ENCODE measurements around the gene TRAF6. TPM values are rescaled to one million over a fixed set of nuclear protein-coding genes. Genes with fewer than 3 reads are reported as not detected.

TRAF6 gene
- total RNA-seq, 6 donors from 2014 or later: 7.4 to 17.5 (median 13.7) TPM

DNA sequence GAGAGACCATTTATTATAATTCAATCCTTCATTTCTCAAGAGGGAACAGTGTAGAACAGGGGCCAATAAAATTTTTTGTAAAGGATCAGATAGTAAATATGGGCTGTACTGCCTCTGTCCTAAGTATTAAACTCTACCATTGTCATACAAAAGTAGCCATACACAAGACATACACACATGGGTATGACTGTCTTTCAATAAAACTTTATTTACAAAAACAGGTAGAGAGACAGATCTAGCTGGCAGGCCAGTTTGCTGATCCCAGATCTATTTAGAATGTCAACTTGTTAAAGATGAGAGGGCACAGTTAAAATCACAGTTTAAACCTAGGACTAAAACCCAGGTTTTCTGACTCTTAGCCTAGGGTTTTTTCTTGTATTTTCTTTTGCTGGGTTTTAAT is 16.7 kb downstream of the TRAF6 start:
- TF ChIP-seq, protein P1, sequence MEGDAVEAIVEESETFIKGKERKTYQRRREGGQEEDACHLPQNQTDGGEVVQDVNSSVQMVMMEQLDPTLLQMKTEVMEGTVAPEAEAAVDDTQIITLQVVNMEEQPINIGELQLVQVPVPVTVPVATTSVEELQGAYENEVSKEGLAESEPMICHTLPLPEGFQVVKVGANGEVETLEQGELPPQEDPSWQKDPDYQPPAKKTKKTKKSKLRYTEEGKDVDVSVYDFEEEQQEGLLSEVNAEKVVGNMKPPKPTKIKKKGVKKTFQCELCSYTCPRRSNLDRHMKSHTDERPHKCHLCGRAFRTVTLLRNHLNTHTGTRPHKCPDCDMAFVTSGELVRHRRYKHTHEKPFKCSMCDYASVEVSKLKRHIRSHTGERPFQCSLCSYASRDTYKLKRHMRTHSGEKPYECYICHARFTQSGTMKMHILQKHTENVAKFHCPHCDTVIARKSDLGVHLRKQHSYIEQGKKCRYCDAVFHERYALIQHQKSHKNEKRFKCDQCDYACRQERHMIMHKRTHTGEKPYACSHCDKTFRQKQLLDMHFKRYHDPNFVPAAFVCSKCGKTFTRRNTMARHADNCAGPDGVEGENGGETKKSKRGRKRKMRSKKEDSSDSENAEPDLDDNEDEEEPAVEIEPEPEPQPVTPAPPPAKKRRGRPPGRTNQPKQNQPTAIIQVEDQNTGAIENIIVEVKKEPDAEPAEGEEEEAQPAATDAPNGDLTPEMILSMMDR (IDR thresholded peaks at IDR 0.05): no peak
- TF ChIP-seq POLR2AphosphoS5 (IDR thresholded peaks at IDR 0.05) (no peak), POLR2A (IDR thresholded peaks at IDR 0.05) (no peak), EP300 (IDR thresholded peaks at IDR 0.05) (no peak)
- H3K4me3 ChIP-seq: no peak overlapping the region
- H3K36me3 ChIP-seq: peaks cover 23 to 91% (median 60%) of the 10 kb centered on the region in 4 donors
- no peaks in the 10 kb centered on the region for H3K9me3 ChIP-seq
- no peaks in the 10 kb centered on the region for H3K27me3 ChIP-seq
- no peak for ATAC-seq (ENCODE audit: low FRiP score in 2 of 2)
- peaks cover 0 to 1% (median under 1%) of the 10 kb centered on the region in 4 donors for H3K4me1 ChIP-seq
- no peak for DNase-seq
- no peak overlapping the region for H3K27ac ChIP-seq

- Histone ChIP-seq H3K27ac (no peak overlapping the region), H3K4me3 (no peak overlapping the region), H3K36me3 (peaks cover 23 to 86% (median 57%) of the 10 kb centered on the region in 4 donors), H3K9me3 (no peaks in the 10 kb centered on the region), H3K27me3 (no peaks in the 10 kb centered on the region), H3K4me1 (peaks cover 2 to 6% (median 4%) of the 10 kb centered on the region in 4 donors)
- no peak for DNase-seq
- peak in 1 of 2 donors; percentile 68 for ATAC-seq (ENCODE audit: low FRiP score in 2 of 2)
- no peak for TF ChIP-seq EP300 (IDR thresholded peaks at IDR 0.05)
- TF ChIP-seq, protein P1 (IDR thresholded peaks at IDR 0.05): peak; percentile 51 to 69 (median 67)
These were observed 17.3 kb downstream of the TRAF6 start for GRCh38 chr11:36492724-36493304.

DNA sequence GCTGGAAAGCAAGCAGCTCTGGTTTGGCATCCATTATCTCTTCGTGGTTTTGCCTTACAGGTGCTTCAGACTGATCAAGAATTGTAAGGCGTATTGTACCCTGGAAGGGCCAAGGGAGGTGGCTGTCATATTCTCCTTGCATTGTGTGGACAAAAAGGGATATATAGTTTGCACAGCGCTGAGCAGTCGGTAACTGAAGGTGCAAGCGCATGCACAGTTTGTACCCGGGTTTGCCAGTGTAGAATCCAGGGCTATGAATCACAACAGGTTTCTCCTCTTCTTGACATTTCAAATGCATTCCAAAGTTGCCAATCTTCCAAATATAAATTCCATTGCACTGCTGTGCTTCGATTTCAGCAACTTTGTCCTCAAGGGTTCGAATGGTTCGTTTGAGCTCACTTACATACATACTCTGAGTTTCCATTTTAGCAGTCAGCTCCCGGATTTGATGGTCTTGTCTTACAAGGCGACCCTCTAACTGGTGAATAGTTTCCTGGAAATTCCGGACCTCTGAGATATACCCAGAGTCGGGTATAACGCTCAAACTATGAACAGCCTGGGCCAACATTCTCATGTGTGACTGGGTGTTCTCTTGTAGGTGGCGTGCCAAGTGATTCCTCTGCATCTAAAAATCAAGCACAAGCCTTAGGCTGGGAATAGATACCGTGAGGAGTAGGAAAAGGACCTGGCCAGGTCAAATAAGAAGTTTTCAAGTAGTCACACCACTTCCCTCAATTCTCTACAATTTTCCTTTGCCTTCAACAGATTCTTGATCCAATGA is 19.9 kb downstream of the TRAF6 start:
- Histone ChIP-seq H3K27ac (no peak overlapping the region), H3K4me3 (no peak overlapping the region), H3K27me3 (no peaks in the 10 kb centered on the region), H3K9me3 (no peaks in the 10 kb centered on the region), H3K36me3 (peaks cover 12 to 81% (median 48%) of the 10 kb centered on the region in 4 donors), H3K4me1 (peaks cover 6 to 14% (median 13%) of the 10 kb centered on the region in 4 donors)
- no peak for ATAC-seq (ENCODE audit: low FRiP score in 2 of 2)
- TF ChIP-seq POLR2AphosphoS5 (IDR thresholded peaks at IDR 0.05) (no peak), EP300 (IDR thresholded peaks at IDR 0.05) (no peak), POLR2A (IDR thresholded peaks at IDR 0.05) (no peak)
- TF ChIP-seq, protein P1 (IDR thresholded peaks at IDR 0.05): no peak
- DNase-seq: no peak
- 90 to 94% methylated on average over 16 of the region's 16 CpGs for WGBS, 2 donors

DNA sequence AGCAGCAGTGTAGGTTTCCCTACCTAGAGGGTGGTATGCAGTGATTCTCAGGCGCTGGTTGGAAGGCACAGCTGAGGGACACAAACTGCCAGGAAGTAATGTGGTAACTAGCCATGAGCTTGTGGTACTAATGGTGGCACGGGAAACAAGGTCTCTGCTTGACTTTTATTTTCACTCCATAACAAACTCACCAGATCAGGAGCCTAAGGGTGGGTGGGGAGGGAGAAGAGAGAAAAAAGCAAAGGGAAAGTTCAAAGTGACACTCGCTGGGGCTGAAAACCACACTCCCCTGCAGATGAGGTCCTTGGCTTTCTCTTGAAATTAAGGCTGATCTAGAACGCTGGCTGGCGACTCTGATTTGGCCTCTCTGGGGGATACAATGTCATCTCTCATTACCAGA is 22.0 kb downstream of the TRAF6 start:
- Histone ChIP-seq H3K36me3 (peaks cover 4 to 74% (median 37%) of the 10 kb centered on the region in 4 donors), H3K4me1 (peaks cover 6 to 14% (median 13%) of the 10 kb centered on the region in 4 donors), H3K9me3 (no peaks in the 10 kb centered on the region), H3K27ac (peak overlapping the region in 3 of 4 donors; percentile 2 to 70 (median 59)), H3K27me3 (no peaks in the 10 kb centered on the region), H3K4me3 (no peak overlapping the region)
- DNase-seq: no peak
- no peak for ATAC-seq (ENCODE audit: low FRiP score in 2 of 2)
- TF ChIP-seq EP300 (IDR thresholded peaks at IDR 0.05) (no peak), POLR2AphosphoS5 (IDR thresholded peaks at IDR 0.05) (no peak), POLR2A (IDR thresholded peaks at IDR 0.05) (no peak)
- TF ChIP-seq, protein P1 (IDR thresholded peaks at IDR 0.05): no peak
- WGBS, 2 donors: 56 to 59% methylated on average over 5 of the region's 5 CpGs

All from upper lobe of left lung (tissue), 6 donors.